UCSD-AML1 (cell line): Measurements from ENCODE around the gene KCNC4.
A peak's percentile ranks its signal among the peaks of the same experiment; 100 is the strongest.

ENCODE experiments used
- DNase-seq: peaks from one replicate; lab custom pipeline; 2025; ENCODE audit not compliant: unreplicated experiment; lab: John Stamatoyannopoulos, UW

The KCNC4 gene

DNA sequence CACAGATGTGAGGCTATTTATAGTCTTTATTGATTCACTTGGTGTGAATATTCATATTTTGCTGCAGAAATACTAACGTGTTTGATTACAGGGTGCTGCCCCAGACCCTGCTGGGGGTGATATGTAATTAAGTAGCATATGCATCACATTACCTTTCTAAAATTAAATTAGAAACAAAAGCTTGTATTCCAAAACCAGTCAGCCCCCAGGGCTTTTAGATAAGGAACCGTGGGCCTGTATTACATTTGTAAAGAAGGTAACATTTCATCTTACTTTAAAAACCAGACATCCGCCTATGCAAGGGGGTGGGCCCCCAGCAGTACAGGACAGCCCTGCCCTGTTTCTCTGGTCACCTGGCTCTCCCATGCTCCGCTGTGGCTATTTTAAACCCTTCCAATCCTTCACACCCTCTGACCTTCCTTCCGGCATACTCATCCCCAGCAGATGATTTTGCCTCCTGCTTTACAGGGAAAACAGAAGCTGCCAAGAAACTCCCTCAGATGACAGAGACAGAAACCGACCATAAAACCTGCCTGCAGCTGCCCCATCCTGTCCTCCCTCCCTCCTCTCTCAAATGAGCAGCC lies 22.0 kb upstream of the KCNC4 start:
- DNase-seq, result no peak

DNA sequence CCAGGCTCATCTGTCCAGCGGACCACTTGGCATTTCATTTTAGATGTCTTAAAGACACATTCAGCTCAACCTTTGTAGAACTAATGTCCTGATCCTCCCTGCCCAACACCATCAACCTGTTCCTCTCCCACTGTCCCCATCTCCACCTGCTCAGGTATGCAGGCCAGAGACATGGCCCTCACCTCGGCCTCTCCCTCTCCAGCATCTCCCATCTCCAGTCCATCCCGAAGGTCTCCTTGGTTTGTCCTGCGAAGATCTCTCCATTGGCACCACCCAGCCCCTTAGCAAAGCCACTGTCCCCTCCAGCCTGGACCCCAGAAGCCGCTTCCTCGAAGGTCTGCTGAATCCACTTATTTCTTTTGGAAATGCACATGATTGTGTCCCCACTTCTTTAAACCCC lies 20.9 kb upstream of the KCNC4 start:
- no peak for DNase-seq

DNA sequence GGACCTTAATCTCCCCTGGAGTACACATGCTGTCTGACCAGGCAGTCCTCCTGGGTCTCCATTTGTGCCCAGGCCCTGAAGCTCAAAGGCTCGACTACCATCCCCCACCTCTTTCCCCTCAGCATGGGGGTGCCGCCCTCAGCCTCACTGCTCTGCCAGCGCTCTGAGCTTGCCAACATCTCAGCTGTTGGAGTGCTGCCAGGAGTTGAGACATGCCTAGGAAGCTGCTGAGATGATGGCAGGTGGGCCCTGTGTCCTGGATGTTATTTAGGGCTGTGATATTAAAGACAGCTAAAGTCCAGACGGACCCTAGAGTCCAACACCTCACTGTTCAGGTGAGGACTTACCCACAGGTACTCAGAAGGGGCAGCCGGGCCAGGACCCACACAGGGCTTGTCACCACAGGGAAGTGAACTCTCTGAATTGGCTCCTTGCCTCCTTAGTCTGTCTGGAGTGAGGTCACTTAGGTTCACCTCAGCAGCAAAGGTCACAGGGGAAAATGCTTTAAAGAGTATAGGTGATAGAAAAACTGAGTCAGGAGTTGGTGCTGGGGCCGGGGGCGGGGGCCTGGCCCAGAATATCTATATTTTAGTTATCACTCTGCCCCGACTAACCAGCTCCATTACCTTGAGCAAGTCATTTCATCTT lies 19.7 kb upstream of the KCNC4 start:
- DNase-seq, result no peak

DNA sequence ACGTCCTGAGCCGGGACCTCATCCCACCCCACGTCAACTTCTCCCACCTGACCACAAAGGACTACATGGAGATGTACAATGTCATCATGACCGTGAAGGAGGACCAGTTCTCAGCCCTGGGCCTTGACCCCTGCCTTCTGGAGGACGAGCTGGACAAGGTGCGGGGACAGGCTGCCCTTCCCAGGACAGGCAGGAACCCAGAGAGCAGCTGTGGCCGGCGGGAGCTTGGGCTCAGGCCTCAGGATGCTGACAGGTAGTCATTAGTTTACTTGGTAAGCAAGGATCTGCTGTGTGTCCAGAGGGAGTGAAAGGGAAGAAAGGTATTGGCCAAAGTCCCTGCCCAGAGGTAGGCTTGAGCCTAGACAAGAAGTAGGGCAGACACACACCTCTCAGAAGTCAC lies 17.6 kb upstream of the KCNC4 start:
- DNase-seq, result no peak

DNA sequence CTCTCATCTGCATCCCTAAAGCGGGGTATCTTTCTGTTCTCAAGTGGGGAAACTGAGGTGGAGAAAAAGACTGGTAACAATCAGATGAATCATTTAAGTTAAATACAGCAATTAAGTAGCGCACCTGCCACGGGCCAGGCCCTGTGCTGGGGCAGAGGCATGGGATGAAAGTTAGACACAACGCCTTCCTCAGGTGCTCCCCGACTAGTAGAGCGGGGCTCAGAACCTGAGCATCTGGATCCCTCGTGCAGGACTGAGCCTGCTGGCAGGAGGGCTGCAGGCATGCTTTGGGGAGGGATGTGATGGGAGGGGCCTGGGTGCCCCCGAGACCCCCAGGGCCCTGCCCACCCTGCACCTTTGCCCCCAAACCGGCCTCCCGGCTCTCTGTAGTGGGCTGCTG lies 14.9 kb upstream of the KCNC4 start:
- no peak for DNase-seq

DNA sequence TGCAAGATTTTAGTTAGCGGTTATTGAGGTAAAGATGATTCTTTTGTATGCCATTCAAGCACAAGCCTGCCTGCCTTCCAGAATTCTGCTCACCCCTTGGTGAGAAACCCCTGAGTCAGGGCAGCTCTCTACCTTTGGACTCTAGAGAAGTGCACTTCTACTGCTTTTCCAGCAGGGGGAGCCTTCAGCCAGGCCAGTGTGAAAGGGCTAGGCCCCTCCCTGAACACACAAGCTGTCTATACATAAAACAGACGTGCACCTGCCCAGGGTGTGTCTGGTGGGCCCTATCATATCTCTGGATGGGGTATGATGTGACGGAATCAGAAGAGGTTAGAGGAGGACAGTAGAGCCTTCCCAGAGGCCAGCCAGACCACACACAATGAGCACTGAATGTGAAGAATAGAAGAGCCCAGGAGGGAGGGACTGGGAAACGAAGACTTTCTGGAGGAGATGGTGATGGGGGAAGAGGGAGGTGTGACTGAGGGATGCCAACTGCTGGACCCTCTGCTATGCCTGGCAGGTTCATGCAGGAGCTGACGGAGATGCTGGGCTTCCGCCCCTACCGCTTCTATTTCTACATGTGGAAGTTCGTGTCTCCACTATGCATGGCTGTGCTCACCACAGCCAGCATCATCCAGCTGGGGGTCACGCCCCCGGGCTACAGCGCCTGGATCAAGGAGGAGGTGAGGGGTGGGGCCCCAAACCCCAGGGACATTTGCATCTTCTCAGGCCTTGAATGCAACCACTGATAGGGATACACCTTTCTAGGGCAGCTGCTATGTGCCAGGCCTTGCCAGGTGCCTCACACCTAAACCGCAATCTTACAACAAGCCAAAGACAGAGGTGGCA lies 13.0 kb upstream of the KCNC4 start:
- no peak for DNase-seq

DNA sequence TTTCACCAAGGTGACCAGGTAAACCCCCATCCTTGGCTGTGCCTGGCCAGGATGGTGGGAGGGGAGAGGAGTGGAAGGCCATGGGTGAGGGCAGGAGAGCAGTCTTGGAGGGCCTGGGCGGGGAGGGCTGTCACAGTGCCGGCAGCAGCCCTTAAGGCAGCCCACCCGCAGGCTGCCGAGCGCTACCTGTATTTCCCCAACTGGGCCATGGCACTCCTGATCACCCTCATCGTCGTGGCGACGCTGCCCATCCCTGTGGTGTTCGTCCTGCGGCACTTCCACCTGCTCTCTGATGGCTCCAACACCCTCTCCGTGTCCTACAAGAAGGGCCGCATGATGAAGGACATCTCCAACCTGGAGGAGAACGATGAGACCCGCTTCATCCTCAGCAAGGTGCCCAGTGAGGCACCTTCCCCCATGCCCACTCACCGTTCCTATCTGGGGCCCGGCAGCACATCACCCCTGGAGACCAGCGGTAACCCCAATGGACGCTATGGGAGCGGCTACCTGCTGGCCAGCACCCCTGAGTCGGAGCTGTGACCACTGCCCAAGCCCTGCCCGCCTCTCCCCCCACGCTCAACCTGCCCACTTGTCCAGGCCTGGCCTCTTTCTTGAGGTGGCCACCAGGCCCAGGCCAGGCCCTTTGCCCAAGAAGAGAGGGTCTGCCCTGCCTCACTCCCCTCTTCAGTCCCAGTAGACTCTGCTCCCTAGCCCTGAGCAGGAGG lies 12.0 kb upstream of the KCNC4 start:
- no peak for DNase-seq

DNA sequence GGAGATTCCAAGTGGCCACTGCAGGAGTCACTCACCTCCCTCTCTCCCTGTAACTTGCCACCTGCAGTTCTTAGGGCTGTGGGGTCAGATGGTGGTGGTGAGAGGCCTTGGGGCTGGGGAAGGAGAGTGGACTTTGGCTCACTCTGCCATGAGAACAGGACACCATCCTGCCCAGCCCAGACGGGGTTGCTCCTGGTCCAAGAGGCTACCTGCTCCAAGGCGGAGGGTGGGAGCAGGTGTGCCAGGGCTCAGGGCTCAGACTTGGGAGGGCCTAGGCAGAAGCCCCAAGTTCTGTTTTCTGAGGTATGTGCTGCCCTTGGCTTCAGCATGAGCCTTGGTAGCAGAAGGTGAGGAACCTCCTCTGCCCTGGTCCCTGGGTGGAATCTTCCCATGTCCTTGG lies 11.4 kb upstream of the KCNC4 start:
- DNase-seq, result no peak

DNA sequence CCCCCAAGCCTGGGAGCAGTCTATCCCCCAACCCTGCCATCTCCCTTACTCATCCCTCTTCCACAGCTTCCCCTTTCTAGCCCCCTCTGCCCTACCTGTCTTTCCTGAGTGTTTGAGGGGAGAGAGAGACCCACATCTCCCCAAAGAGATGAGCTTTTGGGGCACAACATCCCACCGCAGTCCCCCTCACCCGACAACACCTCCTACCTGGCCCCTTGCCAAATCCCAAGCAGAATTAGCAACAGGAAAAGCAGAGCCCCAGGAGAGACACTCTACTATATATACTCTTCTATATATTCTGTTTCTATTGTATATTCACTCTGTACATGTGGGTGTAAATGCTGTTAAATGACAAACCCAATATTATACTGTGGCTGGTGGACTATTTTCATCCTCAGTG lies 9.9 kb upstream of the KCNC4 start:
- DNase-seq, result no peak

DNA sequence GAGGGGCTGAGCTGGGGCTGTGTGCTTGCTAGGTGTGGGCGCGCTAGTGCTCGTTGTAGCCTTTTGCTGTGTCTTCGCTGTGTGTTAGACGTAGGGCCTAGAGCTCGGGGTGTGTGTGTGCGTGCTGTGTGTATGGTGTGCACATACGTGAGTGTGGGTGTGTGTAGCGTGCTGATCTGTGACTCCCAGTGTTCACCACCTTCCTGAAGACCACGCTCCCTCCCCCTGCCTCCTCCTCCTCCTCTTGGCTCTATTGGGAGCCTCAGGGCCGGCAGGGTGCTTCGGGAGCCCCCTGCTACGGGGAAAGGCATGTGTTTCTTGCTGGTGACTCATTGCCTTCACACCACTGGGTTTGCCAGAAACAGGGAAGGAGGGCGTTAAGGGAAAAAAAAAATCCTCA lies 9.4 kb upstream of the KCNC4 start:
- DNase-seq, result no peak

DNA sequence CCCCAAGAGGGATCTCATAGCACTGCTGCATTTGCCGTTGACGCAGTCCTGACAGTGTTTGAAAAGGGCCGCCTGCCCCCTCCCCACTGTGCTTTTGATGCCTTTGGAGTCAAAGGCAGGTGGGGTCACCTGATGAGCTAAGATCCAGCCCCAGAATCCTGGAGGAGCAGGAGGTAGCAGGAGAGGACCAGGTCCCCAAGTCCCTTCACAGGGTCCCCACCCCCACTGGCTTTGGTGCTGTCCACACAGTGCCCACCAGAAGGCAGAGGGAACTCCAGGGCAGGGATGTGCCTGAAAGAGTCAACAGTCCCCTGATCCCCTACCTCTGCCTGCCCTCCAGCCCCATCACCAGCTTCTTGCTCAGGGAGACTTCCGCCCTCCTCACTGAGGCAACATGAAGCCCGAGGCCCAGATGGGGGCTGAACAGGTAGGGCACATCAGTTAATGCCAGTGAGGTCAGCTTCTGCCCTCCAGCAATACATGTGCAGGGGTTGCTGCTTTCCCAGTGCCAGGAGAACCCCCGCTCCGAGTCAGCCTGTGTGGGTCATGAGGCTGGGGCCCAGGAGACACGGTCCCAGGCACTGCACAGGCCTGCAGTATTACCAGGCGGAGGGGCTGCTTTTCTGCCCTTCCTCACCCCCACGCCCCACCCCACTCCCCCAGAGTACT lies 8.8 kb upstream of the KCNC4 start:
- no peak for DNase-seq

DNA sequence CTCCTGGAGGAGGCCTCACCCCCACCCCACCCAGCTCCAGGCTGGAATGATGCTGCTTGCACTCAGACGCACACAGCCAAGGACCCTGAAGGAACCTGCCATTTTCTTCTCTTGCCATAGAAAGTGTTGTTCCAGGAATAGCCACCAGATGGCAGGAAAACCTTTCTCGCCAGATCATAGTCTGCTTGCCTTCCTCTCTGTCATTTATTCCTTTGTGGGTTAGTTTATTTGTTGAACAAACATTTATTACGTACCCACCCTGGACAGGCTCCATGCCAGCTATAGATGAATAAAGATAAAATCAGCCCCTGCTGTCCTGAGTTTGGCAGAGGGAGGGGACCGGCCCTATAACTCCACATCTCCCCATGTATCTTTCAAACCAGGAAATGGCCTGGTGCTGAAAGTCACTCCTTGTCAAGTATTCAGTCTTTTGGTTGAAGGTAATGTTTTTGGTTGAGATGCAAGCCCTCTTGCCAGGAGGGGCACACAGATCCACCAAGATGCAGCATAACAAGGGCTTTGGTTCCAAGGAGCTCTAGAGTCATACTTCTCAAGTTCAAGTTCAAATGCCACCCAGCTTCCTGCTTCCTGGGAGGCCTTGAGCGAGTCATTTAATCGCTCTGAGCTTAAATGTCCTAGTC lies 7.0 kb upstream of the KCNC4 start:
- DNase-seq, result peak; percentile 38

DNA sequence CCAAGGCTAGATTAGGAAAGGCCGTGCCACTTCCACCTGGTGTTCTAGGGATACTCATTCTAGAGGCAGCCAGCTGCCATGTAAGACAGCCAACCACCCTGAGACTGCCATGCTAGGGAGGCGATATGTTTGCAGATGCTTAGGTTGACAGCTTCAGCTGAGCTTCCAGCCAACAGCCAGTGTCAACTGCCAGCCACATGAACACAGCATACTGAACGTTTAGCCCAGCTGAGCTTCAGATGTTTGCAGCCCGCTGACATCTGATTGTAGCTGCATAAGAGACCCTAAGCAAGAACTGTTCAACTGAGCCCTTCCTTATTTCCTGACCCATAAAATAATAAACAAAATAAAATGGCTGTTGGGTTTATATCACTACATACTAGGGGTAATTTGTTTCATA lies 5.0 kb upstream of the KCNC4 start:
- DNase-seq, result no peak

DNA sequence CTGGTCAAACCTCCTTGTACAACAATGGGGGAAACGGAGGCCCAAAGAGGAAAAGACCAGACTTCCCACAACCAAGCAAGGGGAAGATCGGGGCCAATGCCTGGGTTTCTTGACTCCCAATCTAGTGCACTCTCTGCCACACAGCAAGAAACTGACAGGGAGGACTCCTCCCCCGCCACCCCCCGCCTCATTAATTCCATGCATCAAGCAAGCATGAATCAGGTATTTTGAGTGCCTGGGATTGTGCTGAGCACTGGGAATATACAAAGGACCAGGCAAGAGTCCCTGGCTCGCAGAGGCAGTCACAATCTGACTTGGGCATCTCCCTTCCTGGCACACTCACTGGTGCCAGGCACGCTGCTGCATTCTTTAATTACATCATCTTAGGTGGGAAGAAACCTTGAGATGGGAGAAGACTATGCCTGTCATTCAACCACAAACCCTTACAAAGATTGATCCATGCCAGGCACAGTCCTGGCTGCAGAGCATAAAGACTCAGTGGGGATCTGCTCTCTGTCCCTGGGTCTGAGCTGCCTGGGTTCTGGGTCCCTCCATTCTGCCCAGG lies 4.4 kb upstream of the KCNC4 start:
- no peak for DNase-seq

DNA sequence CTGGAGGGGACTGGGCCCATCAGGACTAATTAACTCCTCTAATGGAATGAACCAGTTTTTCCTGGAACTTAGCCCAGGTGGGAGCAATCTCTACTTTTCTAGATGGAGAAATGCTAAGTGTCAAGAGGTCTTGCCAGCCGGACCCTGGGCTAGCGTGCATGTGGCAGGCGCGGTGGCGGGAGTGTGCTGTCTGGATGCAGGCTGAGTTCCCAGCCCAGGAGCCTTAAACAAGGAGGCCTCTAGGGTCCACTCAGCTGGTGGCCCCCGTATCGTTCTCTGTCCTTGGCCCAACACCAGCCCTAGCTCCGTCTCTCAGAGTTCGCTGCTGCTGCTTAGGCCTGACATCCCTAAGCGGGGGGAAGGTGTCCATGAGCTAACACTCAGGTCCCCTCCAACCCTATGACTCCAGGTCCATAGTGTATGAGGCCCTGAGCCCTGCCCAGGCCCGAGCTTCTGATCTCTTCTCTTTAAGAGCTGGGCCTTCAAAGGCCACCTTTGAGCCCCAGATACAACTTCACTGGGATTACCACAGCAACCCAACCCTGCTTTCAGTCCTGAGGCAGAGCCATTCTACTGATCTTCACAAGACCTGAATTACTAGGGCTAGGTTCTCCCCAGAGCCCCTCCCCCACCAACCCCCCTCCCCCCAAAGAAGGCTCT lies 3.7 kb upstream of the KCNC4 start:
- DNase-seq, result no peak

DNA sequence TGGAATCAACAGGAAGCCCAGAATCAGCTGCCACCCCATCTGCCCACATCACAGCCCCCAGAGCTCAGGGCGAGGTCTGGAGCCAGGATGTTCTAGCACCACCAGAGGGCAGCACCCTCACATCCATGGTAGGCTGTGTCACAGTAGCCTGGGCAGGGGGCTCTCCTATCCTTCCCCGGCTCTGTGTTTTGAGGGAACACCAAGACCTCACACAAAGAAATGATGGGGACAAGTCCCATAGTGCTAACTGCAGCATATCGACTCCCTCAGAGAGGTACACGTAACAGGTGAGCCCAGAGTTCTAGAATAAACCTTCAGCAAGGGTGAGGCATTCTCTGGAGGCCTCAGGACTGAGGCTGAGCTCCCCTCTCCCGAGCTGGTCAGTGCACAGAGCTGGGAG lies 2.3 kb upstream of the KCNC4 start:
- DNase-seq, result peak; percentile 59

DNA sequence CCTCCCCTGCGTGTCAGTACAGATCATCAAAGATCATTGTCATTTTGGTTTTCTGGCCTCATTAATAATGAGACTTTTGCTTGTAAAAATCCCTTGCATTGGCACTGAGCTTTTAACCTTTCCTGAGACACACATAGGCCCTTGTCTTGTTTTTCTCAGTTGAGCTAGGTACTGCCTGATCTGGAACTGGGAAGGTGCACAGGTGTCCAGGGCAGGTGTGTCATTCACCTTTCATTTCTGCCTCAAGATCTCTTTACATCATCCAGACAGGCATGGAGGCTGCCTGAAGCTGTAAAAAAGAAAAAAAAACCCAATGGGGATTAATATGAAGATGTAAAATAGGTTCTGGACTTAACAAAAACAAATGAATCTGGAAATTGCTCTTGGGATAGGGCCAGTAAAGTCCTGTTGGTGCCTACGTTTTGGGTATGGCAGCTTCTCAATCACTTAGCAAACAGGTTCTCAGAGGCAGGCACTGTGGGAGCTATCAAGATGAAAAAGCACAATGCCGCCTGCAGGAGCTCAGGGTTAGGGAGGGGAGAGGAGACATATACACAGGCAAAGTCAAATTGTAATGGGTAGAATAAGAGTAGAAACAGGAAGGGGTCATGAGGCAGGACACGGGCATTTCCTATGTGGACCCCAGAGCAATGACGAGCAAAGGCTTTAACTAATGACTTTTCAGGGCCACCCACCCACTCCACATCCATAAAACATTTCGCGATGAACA lies 1.0 kb upstream of the KCNC4 start:
- DNase-seq, result no peak

DNA sequence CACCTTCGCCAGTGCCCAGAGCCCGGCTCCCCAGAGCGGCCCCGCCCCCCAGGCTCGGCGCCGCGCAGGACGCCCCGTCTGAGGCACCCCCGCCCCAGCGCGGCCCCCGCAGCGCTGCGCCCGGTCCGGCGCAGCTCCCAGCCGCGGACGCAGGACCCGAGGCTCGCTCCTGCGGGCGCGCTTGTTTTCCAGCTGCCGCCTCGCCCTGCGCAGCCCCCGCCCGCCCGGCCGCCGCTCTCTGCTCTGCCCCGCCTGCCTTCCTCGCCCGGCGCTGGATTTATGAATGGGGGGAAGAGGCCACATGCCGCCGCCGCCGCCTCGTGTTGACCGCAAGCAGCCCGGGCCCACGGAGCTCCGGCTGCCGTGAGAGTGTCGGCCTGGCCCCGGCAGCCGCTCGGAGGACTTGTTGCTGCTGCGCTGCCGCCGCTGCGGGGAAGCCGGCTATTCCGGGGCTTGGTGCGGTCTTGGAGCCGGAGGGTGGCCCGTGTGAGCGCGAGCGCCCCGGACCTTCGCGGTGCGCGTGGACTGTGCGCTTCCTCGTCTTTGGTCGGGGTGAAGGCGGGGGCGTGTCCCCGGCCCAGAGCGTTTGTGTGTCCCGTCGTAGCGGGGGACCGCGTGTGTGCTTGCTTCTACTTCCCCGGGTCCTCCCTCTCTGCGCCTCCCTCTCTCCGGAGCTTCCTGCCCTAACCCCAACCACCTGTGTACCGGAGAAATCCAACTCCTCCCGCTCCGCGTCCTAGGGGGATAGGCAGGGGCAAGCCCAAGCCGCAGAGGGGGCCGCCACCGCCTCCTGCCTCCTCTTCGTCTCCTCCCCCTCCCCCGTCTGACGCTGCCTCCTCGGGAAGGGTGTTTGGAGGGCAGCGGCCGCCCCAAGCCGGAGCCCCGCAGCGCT lies 736 bp downstream of the KCNC4 start:
- peak; percentile 66 for DNase-seq
